Liver (tissue), 9 donors: ENCODE results near the gene NUP50. TPM values are rescaled to one million over a fixed set of nuclear protein-coding genes. Genes with fewer than 3 reads are reported as not detected.

Experiments
- DNase-seq: peaks from one replicate; pipeline ENCODE4 v3.0.0-alpha.2; 2017; ENCODE audit warnings: low spot score
- H3K27ac ChIP-seq, 2 donors: one replicate each; pipeline ENCODE4 v1.7.0; 2013; ENCODE audit warnings: inconsistent platforms in 2 of 2, low read length in 2 of 2, control low read depth in 1 of 2, low read depth in 1 of 2, mild to moderate bottlenecking in 1 of 2
- H3K27me3 ChIP-seq, 4 donors: one replicate each; pipeline versions ENCODE4 v1.6.1 to v1.7.0; 2013; ENCODE audit warnings: low read length in 3 of 4, inconsistent platforms in 1 of 4, mild to moderate bottlenecking in 1 of 4, moderate library complexity in 1 of 4; ENCODE audit not compliant: control insufficient read depth in 4 of 4, insufficient read depth in 4 of 4
- H3K36me3 ChIP-seq, 4 donors: one replicate each; pipeline versions ENCODE4 v1.6.1 to v1.7.0; 2013; ENCODE audit warnings: low read length in 3 of 4, mild to moderate bottlenecking in 3 of 4, low read depth in 1 of 4, moderate library complexity in 1 of 4; ENCODE audit not compliant: control insufficient read depth in 4 of 4, insufficient read depth in 3 of 4
- H3K4me1 ChIP-seq, 4 donors: one replicate each; pipeline versions ENCODE4 v1.6.1 to v1.7.0; 2013; ENCODE audit warnings: low read length in 3 of 4, mild to moderate bottlenecking in 3 of 4, moderate library complexity in 1 of 4; ENCODE audit not compliant: control insufficient read depth in 4 of 4, insufficient read depth in 4 of 4
- H3K4me3 ChIP-seq, 3 donors: one replicate each; pipeline versions ENCODE4 v1.6.1 to v1.7.0; 2013; ENCODE audit warnings: low read length in 3 of 3, control low read depth in 1 of 3, low read depth in 1 of 3, mild to moderate bottlenecking in 1 of 3
- H3K9ac ChIP-seq, 2 donors: one replicate each; pipeline ENCODE4 v1.7.0; 2013; ENCODE audit warnings: low read length in 2 of 2, mild to moderate bottlenecking in 2 of 2, moderate library complexity in 2 of 2, control low read depth in 1 of 2, low read depth in 1 of 2
- H3K9me3 ChIP-seq, 4 donors: one replicate each; pipeline versions ENCODE4 v1.6.1 to v1.7.0; 2013; ENCODE audit warnings: low read length in 3 of 4; ENCODE audit not compliant: control insufficient read depth in 4 of 4
- EGR1 ChIP-seq, 2 donors: IDR thresholded peaks; 2 replicates each; pipeline ENCODE4 v1.6.1; 2016 to 2018; ENCODE audit warnings: antibody characterized with exemption in 2 of 2, low read depth in 2 of 2
- FOXA1 ChIP-seq: IDR thresholded peaks from 2 replicates; pipeline ENCODE4 v1.6.1; 2016; ENCODE audit warnings: antibody characterized with exemption
- FOXA2 ChIP-seq: IDR thresholded peaks from 2 replicates; pipeline ENCODE4 v1.6.1; 2016; ENCODE audit warnings: antibody characterized with exemption
- GABPA ChIP-seq, 2 donors: IDR thresholded peaks in 1 of 2; conservative IDR thresholded peaks in 1 of 2; 2 replicates each; pipeline ENCODE4 v1.6.1; 2016; ENCODE audit warnings: antibody characterized with exemption in 2 of 2, mild to moderate bottlenecking in 1 of 2, moderate library complexity in 1 of 2
- HNF4A ChIP-seq, 2 donors: conservative IDR thresholded peaks; 2 replicates each; pipeline ENCODE4 v1.6.1; 2016; ENCODE audit warnings: antibody characterized with exemption in 2 of 2, mild to moderate bottlenecking in 2 of 2
- HNF4G ChIP-seq: IDR thresholded peaks from 2 replicates; pipeline ENCODE4 v1.6.1; 2016; ENCODE audit warnings: antibody characterized with exemption
- JUND ChIP-seq, 2 donors: IDR thresholded peaks; 2 replicates each; pipeline ENCODE4 v1.6.1; 2016; ENCODE audit warnings: antibody characterized with exemption in 2 of 2
- NR2F2 ChIP-seq: IDR thresholded peaks from 2 replicates; pipeline ENCODE4 v1.6.1; 2016; ENCODE audit warnings: antibody characterized with exemption
- RAD21 ChIP-seq, 2 donors: IDR thresholded peaks; 2 replicates each; pipeline ENCODE4 v1.6.1; 2016; ENCODE audit warnings: antibody characterized with exemption in 2 of 2, mild to moderate bottlenecking in 2 of 2
- RXRA ChIP-seq, 2 donors: IDR thresholded peaks; 2 replicates each; pipeline ENCODE4 v1.6.1; 2017 to 2018; ENCODE audit warnings: antibody characterized with exemption in 2 of 2, mild to moderate bottlenecking in 1 of 2
- SP1 ChIP-seq: IDR thresholded peaks from 2 replicates; pipeline ENCODE4 v1.6.1; 2018; ENCODE audit warnings: antibody characterized with exemption, mild to moderate bottlenecking
- TAF1 ChIP-seq: conservative IDR thresholded peaks from 2 replicates; pipeline ENCODE4 v1.6.1; 2016; ENCODE audit warnings: antibody characterized with exemption, mild to moderate bottlenecking
- YY1 ChIP-seq: IDR thresholded peaks from 2 replicates; pipeline ENCODE4 v1.6.1; 2016; ENCODE audit warnings: antibody characterized with exemption, mild to moderate bottlenecking
- WGBS: extraction: QIAGEN DNeasy Blood & Tissue Kit; methylation state at CpG from one replicate; pipeline ENCODE4 v1.1.7; 2013; 5-methylcytosine and 5-hydroxymethylcytosine counted together
- polyA plus RNA-seq, 2 donors: library from polyadenylated mRNA; stranded (reverse) in 1 of 2; unstranded in 1 of 2; fragments of 200-250 nt in 1 of 2; fragments of >200 nt in 1 of 2; fragmentation: Nextera tagmentation in 1 of 2; extraction: Ambion mirVana in 1 of 2; gene quantifications; one replicate each; pipeline versions ENCODE4 v1.2.1 to v1.2.3, GENCODE V29; 2013 to 2015
- total RNA-seq, 2 donors: library from RNA; depleted of rRNA; stranded (reverse); fragments of >200 nt; gene quantifications; one replicate each; pipeline ENCODE4 v1.2.3, GENCODE V29; 2014
- TF ChIP-seq, protein P1 (sequence below): IDR thresholded peaks from 2 replicates; pipeline ENCODE4 v1.6.1; 2016; ENCODE audit warnings: antibody characterized with exemption, mild to moderate bottlenecking
- TF ChIP-seq, protein P2 (sequence below): IDR thresholded peaks from 2 replicates; pipeline ENCODE4 v1.6.1; 2016; ENCODE audit warnings: antibody characterized with exemption
- TF ChIP-seq, protein P3 (sequence below): IDR thresholded peaks from 2 replicates; pipeline ENCODE4 v1.6.1; 2016; ENCODE audit warnings: antibody characterized with exemption
- TF ChIP-seq, protein P4 (sequence below): fragments of 150-350 bp; IDR thresholded peaks from 2 replicates; pipeline ENCODE4 v1.5.1; 2017; ENCODE audit warnings: improper control_type of control experiment, low read depth, low read length; ENCODE audit not compliant: missing input control
- TF ChIP-seq, protein P5 (sequence below): IDR thresholded peaks from 2 replicates; pipeline ENCODE4 v1.6.1; 2016; ENCODE audit warnings: antibody characterized with exemption
- donor health status: healthy.
- donor health status: healthy.
- donor health status: healthy.
- donor health status: healthy.
- donor health status: healthy.

The NUP50 gene
- total and polyA plus RNA-seq, 4 donors: 8.7 to 48.2 (median 24.8) TPM

DNA sequence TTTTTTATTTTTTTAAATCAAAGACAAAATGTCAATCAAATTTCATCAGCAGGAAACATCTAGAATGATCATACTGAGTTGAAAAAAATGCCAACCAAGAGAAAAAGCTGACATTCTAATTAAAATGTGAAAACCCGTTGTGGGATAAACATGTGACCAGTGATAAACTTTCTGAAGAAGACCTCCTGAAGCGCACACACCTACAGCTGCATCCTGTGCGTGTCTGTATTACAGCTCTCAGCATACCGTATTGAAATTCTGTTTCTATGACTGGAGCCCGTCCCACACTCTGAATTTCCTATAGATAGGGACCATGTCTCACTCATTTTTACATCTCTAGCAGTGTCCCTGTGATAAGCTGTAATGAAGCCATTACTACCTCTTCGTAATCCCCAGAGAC, 12.2 kb upstream of the NUP50 start (continued):
- TF ChIP-seq, protein P1, sequence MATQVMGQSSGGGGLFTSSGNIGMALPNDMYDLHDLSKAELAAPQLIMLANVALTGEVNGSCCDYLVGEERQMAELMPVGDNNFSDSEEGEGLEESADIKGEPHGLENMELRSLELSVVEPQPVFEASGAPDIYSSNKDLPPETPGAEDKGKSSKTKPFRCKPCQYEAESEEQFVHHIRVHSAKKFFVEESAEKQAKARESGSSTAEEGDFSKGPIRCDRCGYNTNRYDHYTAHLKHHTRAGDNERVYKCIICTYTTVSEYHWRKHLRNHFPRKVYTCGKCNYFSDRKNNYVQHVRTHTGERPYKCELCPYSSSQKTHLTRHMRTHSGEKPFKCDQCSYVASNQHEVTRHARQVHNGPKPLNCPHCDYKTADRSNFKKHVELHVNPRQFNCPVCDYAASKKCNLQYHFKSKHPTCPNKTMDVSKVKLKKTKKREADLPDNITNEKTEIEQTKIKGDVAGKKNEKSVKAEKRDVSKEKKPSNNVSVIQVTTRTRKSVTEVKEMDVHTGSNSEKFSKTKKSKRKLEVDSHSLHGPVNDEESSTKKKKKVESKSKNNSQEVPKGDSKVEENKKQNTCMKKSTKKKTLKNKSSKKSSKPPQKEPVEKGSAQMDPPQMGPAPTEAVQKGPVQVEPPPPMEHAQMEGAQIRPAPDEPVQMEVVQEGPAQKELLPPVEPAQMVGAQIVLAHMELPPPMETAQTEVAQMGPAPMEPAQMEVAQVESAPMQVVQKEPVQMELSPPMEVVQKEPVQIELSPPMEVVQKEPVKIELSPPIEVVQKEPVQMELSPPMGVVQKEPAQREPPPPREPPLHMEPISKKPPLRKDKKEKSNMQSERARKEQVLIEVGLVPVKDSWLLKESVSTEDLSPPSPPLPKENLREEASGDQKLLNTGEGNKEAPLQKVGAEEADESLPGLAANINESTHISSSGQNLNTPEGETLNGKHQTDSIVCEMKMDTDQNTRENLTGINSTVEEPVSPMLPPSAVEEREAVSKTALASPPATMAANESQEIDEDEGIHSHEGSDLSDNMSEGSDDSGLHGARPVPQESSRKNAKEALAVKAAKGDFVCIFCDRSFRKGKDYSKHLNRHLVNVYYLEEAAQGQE: no peak

DNA sequence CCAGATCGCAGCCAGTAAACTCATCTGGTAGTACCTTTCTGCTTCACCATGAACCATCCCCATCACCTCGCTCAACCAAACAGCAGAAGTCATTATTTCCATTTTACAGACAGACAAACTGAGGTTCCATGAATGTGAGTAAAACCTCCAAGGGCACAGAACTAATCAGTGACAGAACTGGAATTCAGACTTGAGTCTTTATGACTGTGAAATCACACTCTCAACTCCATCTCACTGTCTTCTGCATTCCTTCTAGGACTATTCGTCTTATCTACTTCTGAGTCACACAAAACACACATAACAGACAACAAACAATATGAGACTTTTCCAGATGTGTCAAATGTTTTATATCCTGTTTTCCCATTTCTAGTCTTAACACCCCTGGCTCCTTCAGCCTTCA, 9.3 kb upstream of the NUP50 start:
- TF ChIP-seq FOXA2 (no peak), SP1 (no peak), JUND (IDR thresholded peaks at IDR 0.05) (no peak), TAF1 (no peak), HNF4A (conservative IDR thresholded peaks at IDR 0.05) (no peak), GABPA (IDR thresholded peaks at IDR 0.05 in 1 of 2, conservative IDR thresholded peaks at IDR 0.05 in 1 of 2) (no peak), NR2F2 (no peak), YY1 (no peak), RAD21 (IDR thresholded peaks at IDR 0.05) (no peak), EGR1 (IDR thresholded peaks at IDR 0.05; ENCODE audit: low read depth in 2 of 2) (no peak), FOXA1 (no peak), RXRA (IDR thresholded peaks at IDR 0.05) (no peak), HNF4G (no peak)
- TF ChIP-seq, protein P2, sequence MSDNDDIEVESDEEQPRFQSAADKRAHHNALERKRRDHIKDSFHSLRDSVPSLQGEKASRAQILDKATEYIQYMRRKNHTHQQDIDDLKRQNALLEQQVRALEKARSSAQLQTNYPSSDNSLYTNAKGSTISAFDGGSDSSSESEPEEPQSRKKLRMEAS: no peak
- TF ChIP-seq, protein P3, sequence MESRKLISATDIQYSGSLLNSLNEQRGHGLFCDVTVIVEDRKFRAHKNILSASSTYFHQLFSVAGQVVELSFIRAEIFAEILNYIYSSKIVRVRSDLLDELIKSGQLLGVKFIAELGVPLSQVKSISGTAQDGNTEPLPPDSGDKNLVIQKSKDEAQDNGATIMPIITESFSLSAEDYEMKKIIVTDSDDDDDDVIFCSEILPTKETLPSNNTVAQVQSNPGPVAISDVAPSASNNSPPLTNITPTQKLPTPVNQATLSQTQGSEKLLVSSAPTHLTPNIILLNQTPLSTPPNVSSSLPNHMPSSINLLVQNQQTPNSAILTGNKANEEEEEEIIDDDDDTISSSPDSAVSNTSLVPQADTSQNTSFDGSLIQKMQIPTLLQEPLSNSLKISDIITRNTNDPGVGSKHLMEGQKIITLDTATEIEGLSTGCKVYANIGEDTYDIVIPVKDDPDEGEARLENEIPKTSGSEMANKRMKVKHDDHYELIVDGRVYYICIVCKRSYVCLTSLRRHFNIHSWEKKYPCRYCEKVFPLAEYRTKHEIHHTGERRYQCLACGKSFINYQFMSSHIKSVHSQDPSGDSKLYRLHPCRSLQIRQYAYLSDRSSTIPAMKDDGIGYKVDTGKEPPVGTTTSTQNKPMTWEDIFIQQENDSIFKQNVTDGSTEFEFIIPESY: no peak
- TF ChIP-seq, protein P4, sequence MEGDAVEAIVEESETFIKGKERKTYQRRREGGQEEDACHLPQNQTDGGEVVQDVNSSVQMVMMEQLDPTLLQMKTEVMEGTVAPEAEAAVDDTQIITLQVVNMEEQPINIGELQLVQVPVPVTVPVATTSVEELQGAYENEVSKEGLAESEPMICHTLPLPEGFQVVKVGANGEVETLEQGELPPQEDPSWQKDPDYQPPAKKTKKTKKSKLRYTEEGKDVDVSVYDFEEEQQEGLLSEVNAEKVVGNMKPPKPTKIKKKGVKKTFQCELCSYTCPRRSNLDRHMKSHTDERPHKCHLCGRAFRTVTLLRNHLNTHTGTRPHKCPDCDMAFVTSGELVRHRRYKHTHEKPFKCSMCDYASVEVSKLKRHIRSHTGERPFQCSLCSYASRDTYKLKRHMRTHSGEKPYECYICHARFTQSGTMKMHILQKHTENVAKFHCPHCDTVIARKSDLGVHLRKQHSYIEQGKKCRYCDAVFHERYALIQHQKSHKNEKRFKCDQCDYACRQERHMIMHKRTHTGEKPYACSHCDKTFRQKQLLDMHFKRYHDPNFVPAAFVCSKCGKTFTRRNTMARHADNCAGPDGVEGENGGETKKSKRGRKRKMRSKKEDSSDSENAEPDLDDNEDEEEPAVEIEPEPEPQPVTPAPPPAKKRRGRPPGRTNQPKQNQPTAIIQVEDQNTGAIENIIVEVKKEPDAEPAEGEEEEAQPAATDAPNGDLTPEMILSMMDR: no peak
- TF ChIP-seq, protein P1: no peak
- TF ChIP-seq, protein P5, sequence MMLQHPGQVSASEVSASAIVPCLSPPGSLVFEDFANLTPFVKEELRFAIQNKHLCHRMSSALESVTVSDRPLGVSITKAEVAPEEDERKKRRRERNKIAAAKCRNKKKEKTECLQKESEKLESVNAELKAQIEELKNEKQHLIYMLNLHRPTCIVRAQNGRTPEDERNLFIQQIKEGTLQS: no peak
- Histone ChIP-seq H3K27me3 (no peaks in the 10 kb centered on the region), H3K9me3 (no peaks in the 10 kb centered on the region), H3K4me3 (no peak overlapping the region), H3K4me1 (peaks cover 0 to 4% (median 0%) of the 10 kb centered on the region in 4 donors), H3K9ac (no peak overlapping the region), H3K27ac (no peak overlapping the region), H3K36me3 (peaks cover 0 to 3% (median 0%) of the 10 kb centered on the region in 4 donors)
- WGBS: 94% methylated on average over 3 of the region's 3 CpGs
- no peak for DNase-seq
